GM12872 (cell line): ENCODE data around the gene C17orf50.

Experiments
- TF ChIP-seq, protein P1 (sequence below): IDR thresholded peaks from 3 replicates; pipeline ENCODE4 v1.5.1; 2011; ENCODE audit warnings: low read depth, mild to moderate bottlenecking, low read length, moderate library complexity; ENCODE audit not compliant: insufficient read depth

C17orf50 gene

DNA sequence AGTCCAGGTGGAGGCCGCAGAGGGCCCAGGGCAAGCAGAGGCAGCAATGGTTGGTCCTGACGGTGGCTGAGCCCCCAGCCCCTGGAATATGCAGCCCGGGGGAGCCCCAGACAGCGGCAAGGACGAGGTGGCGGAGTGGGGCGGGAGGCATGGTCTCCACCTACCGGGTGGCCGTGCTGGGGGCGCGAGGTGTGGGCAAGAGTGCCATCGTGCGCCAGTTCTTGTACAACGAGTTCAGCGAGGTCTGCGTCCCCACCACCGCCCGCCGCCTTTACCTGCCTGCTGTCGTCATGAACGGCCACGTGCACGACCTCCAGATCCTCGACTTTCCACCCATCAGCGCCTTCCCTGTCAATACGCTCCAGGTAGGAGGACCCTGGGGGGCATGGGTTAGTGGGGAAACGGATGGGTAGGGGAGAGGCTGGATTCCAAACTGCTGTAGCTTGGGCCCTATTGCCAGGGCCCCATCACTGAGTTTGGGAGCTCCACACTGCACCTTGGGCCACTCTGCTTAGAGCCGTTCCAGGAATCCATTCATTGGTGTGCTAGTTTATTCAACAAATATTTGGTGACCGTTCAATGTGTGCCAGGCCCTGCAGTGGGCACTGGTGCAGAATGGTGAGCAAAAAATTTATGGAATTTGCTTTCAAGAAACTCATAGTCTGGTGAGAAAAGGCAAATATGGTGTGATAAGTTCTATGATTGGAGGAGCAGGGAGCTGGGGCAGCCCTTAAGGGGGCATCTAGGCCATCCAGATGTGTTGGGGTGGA, 25.5 kb upstream of the C17orf50 start:
- TF ChIP-seq, protein P1, sequence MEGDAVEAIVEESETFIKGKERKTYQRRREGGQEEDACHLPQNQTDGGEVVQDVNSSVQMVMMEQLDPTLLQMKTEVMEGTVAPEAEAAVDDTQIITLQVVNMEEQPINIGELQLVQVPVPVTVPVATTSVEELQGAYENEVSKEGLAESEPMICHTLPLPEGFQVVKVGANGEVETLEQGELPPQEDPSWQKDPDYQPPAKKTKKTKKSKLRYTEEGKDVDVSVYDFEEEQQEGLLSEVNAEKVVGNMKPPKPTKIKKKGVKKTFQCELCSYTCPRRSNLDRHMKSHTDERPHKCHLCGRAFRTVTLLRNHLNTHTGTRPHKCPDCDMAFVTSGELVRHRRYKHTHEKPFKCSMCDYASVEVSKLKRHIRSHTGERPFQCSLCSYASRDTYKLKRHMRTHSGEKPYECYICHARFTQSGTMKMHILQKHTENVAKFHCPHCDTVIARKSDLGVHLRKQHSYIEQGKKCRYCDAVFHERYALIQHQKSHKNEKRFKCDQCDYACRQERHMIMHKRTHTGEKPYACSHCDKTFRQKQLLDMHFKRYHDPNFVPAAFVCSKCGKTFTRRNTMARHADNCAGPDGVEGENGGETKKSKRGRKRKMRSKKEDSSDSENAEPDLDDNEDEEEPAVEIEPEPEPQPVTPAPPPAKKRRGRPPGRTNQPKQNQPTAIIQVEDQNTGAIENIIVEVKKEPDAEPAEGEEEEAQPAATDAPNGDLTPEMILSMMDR: no peak

DNA sequence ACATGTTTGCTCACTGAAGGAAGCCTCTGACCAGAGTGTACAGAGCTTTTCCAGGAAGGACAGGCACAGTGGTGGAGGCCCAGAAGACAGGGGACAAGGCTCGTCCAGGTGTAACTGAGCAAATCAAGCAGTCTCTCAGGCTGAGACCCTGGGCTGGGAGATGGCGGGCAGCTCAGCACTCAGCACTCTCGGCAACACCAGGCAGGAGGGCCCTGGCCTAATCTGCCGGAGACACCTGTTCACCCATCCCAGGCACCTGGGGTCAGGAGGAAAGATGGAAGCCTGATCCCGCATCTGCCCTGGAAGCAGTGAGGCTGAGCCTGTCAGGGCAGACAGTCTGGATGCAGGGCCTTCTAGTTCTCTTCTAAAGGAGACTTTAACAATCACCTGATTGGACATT, 24.5 kb upstream of the C17orf50 start:
- TF ChIP-seq, protein P1: no peak

DNA sequence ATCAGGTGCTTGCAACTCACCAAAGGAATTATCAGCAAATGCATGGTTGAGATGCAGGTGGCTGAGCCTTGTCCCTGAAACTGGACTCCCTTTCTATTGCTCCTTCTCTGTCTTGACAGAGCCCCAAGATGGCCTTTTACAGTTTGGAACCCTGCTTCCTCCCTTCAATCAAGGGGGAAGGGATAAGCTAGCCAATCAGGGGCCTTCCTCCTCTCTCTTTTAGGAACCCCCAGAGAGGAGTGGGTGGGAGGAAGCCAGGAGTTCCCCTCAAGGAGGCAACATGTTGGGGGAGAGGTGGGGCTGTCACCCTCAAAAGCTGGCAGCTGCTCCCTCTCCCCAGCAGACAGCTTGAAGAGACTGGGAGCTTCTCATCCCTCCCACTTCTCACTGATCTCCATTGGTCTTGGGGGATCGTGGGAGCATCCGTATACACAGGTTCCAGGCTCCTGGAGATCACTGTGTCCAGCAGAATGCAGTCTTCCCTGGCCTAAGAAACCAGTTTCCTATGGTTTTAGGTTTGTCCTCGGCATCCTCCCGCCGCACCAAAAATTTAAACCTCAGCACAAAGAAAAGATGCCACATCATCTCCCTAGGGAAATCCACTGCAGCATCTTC, 22.1 kb upstream of the C17orf50 start:
- TF ChIP-seq, protein P1: no peak

DNA sequence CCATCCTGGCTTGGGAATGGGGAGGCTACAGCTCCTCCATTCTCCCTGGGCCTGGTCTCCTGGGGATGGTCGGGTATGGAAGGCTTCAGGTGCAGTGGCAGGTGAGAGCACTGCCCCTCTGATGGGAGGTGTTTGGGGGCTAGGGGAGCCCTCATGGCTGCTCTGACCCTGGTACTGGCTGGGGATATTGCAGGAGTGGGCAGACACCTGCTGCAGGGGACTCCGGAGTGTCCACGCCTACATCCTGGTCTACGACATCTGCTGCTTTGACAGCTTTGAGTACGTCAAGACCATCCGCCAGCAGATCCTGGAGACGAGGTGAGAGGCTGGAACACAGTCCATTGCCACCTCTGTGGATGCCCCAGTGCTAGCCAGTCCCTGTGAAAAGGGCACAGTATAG, 20.5 kb upstream of the C17orf50 start:
- TF ChIP-seq, protein P1: no peak

DNA sequence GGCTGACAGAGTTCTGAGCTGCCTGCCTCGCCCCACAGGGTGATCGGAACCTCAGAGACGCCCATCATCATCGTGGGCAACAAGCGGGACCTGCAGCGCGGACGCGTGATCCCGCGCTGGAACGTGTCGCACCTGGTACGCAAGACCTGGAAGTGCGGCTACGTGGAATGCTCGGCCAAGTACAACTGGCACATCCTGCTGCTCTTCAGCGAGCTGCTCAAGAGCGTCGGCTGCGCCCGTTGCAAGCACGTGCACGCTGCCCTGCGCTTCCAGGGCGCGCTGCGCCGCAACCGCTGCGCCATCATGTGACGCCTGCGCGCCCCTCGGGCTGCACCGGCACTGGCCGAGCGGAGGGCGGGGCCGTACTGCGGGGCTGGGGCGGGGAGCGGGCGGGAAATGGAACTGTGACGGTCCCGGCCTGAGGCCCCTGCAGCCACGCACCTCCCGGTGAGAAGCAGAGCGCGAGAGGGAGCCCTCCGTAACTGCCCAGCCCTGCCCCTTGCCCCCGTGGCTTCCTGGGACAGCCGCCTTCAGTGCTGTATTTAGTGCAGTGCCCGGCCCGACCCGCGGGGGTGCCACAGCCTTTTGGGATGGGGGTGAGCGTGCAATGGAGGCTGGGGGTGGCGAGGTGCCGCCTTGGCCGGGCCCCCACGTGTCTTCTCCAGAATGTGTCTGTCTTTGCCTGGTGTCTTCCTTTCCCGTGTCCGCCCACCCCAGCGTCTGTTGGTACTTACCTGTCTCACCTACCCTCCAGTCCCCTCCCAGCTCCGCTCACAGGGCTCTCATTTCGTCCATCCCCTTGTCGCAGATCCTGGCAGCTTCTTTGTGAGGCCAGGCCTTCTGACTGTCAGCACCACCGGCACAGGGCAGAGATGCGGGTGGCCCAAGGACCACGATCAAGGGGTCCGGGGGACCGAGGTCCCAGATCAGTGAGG, 19.4 kb upstream of the C17orf50 start:
- TF ChIP-seq, protein P1: no peak

DNA sequence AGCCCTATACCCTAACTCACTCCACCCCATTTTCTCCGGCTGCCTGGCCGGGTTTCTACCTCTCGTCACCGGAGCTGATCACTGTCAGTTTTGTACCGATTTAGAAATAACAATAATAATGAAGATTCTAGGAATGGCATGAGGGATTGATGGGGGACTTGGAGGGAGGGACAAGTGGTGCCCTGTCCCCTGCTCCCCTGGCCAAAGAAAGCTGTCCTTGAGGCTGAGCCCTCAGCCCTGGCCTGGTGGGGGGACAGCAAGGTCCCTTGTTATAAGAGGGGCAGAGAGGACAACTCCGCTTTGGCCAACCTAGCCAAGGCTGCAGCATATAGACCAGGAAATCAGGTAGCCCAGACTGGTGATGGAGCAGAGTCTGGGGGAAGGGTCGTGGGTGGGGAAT, 18.2 kb upstream of the C17orf50 start:
- TF ChIP-seq, protein P1: no peak

DNA sequence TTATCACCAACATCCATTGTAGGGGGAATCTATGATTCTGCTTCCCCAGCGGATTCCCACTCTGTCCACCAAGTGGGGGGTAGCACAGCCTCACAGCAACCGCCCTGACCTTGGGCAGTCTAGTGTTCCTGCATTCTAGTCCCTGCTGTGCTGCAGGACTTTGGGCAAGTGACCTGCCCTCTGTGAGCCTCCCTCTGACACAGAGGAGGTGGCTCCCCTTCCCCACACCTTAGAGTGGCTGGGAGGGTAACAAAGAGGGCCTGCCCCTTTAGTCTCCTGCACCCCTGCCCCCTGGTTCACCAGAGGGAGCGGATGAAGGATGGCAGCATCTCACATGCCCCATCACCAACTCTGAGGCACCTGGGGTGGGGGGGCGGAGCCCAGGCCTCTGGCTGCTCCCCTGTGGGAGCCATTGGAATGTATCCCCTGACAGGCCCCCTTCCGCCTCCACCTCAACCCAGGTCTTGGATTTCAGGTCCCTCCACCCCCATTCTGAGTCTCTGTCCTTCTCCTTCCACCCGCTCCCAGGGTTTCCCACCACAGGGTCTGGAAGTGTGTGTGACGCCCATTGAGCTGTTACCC, 17.7 kb upstream of the C17orf50 start:
- TF ChIP-seq, protein P1: no peak
